Caco-2 (cell line): ENCODE results near the gene CALR. TPM values are rescaled to one million over a fixed set of nuclear protein-coding genes. Genes with fewer than 3 reads are reported as not detected.

ENCODE experiments used
- BruUV-seq: library from RNA; stranded (reverse); fragments of 400-500 nt; replicated peaks from 2 replicates; lab custom pipeline; 2021; lab: Mats Ljungman, UMichigan
- CTCF ChIA-PET: fragments of 300-600 bp; sonication (Branson Sonifier 250); formaldehyde crosslinking; loops from one replicate; lab custom pipeline; 2022; ENCODE audit warnings: antibody characterized with exemption; lab: Charles Lee
- POLR2A ChIA-PET: fragments of 300-600 bp; sonication (Branson Sonifier 250); formaldehyde crosslinking; loops from one replicate; lab custom pipeline; 2022; ENCODE audit warnings: antibody characterized with exemption; lab: Charles Lee
- DNase-seq, 2 experiments: peaks; one replicate each; pipeline versions ENCODE4 v3.0.0 to v3.0.0-alpha.2; 2020 to 2022
- H3K27me3 ChIP-seq: replicated peaks from 2 replicates; pipeline ENCODE4 v1.6.0; 2011; ENCODE audit warnings: low read length; ENCODE audit not compliant: control insufficient read depth, insufficient read depth
- H3K36me3 ChIP-seq: 2 replicates; pipeline ENCODE4 v1.5.1; 2011; ENCODE audit warnings: low read length; ENCODE audit not compliant: control insufficient read depth, insufficient read depth
- H3K4me1 ChIP-seq: fragments of 250-450 bp; sonication (Bioruptor Pico); 2 replicates; pipeline ENCODE4 v1.5.1; 2020; ENCODE audit warnings: mild to moderate bottlenecking
- H3K4me3 ChIP-seq: 2 replicates; pipeline ENCODE4 v1.5.1; 2011; ENCODE audit warnings: low read depth, mild to moderate bottlenecking, control low read depth, low read length
- H3K9me3 ChIP-seq: fragments of 250-450 bp; sonication (Bioruptor Pico); 2 replicates; pipeline ENCODE4 v1.5.1; 2020; ENCODE audit warnings: mild to moderate bottlenecking, moderate library complexity
- H3K27ac Mint-ChIP-seq: one replicate; pipeline ENCODE4 v1.8.0; 2022; ENCODE audit warnings: mixed read lengths; ENCODE audit not compliant: unreplicated experiment
- H3K27me3 Mint-ChIP-seq: one replicate; pipeline ENCODE4 v1.8.0; 2022; ENCODE audit warnings: mixed read lengths; ENCODE audit not compliant: insufficient read depth, unreplicated experiment
- H3K36me3 Mint-ChIP-seq: one replicate; pipeline ENCODE4 v1.8.0; 2022; ENCODE audit warnings: mild to moderate bottlenecking, mixed read lengths; ENCODE audit not compliant: insufficient read depth, unreplicated experiment
- H3K4me1 Mint-ChIP-seq: one replicate; pipeline ENCODE4 v1.8.0; 2022; ENCODE audit warnings: low read depth, mixed read lengths; ENCODE audit not compliant: unreplicated experiment
- H3K4me3 Mint-ChIP-seq: one replicate; pipeline ENCODE4 v1.8.0; 2022; ENCODE audit warnings: mild to moderate bottlenecking, moderate library complexity, mixed read lengths; ENCODE audit not compliant: unreplicated experiment
- H3K9me3 Mint-ChIP-seq: one replicate; pipeline ENCODE4 v1.8.0; 2022; ENCODE audit warnings: mixed read lengths; ENCODE audit not compliant: unreplicated experiment
- CTCF ChIP-seq, 2 experiments: fragments of 200-600 bp in 1 of 2; IDR thresholded peaks; 1 replicate in 1 of 2; 2 replicates in 1 of 2; pipeline versions ENCODE4 v1.5.1 to v1.8.0; 2011 to 2022; ENCODE audit warnings: antibody characterized with exemption in 1 of 2, control low read depth in 1 of 2, inconsistent platforms in 1 of 2, low read depth in 1 of 2, low read length in 1 of 2, mild to moderate bottlenecking in 1 of 2, moderate library complexity in 1 of 2; ENCODE audit not compliant: insufficient read depth in 1 of 2, severe bottlenecking in 1 of 2, unreplicated experiment in 1 of 2
- intact Hi-C: fragments of 100-400 bp; cut with micrococcal nuclease; formaldehyde crosslinking; loops from one replicate; pipeline ENCODE4 v1.10.0; 2022; ENCODE audit not compliant: unreplicated experiment
- total RNA-seq: library from RNA; stranded (reverse); gene quantifications from 2 replicates; pipeline ENCODE4 v1.2.3, GENCODE V29; 2022

Gene CALR
- total RNA-seq, 1 experiment from 2014 or later = 707 TPM

- Mint-ChIP-seq H3K9me3 (no peaks in the 10 kb centered on the region), H3K36me3 (no peaks in the 10 kb centered on the region), H3K27me3 (peaks cover 2% of the 10 kb centered on the region), H3K27ac (no peak overlapping the region), H3K4me1 (no peaks in the 10 kb centered on the region), H3K4me3 (no peak overlapping the region)
- POLR2A ChIA-PET = no interaction called here
- Histone ChIP-seq H3K4me1 (peaks cover 3% of the 10 kb centered on the region; the same call in 1 of the 2 replicates), H3K36me3 (no peaks in the 10 kb centered on the region), H3K9me3 (no peaks in the 10 kb centered on the region; the same call in 1 of the 2 replicates), H3K27me3 (no peaks in the 10 kb centered on the region), H3K4me3 (no peak overlapping the region)
- peak; percentile 56 to 87 for TF ChIP-seq CTCF (IDR thresholded peaks at IDR 0.05; ENCODE audit: insufficient read depth in 1 of 2, low read depth in 1 of 2, low read length in 1 of 2, severe bottlenecking in 1 of 2, unreplicated experiment in 1 of 2)
- no TSS peak for BruUV-seq
- intact Hi-C loops = loop anchor here (2.0 kb wide), 1 partner anchor 51 kb away; no protein-coding TSS in a partner anchor
- CTCF ChIA-PET = no interaction called here
- peak in 1 of 2 experiments; percentile 74 for DNase-seq
Observed at GRCh38 chr19:12983542-12984142, 45.2 kb downstream of the CALR start.

GRCh38 chr19:12984143-12984627 is 45.8 kb downstream of the CALR start:
- intact Hi-C loops = loop anchor here (2.0 kb wide), 1 partner anchor 51 kb away; no protein-coding TSS in a partner anchor
- POLR2A ChIA-PET = no interaction called here

GRCh38 chr19:12984683-12985048 is 46.3 kb downstream of the CALR start:
- H3K36me3 ChIP-seq = no peaks in the 10 kb centered on the region
- Mint-ChIP-seq H3K27me3 (peaks cover 2% of the 10 kb centered on the region), H3K27ac (no peak overlapping the region), H3K4me3 (no peak overlapping the region), H3K9me3 (no peaks in the 10 kb centered on the region), H3K36me3 (no peaks in the 10 kb centered on the region), H3K4me1 (no peaks in the 10 kb centered on the region)
- no peak for DNase-seq
- peaks cover 3% of the 10 kb centered on the region; the same call in 1 of the 2 replicates for H3K4me1 ChIP-seq
- no peak overlapping the region for H3K4me3 ChIP-seq
- no peak for TF ChIP-seq CTCF (IDR thresholded peaks at IDR 0.05; ENCODE audit: insufficient read depth in 1 of 2, low read depth in 1 of 2, low read length in 1 of 2, severe bottlenecking in 1 of 2, unreplicated experiment in 1 of 2)
- no peaks in the 10 kb centered on the region; the same call in 1 of the 2 replicates for H3K9me3 ChIP-seq
- ChIA-PET CTCF (interaction anchor here (1.0 to 1.6 kb wide), 2 partner anchors 49 to 77 kb away, joined by 3 to 5 read pairs; no protein-coding TSS in a partner anchor), POLR2A (no interaction called here)
- H3K27me3 ChIP-seq = no peaks in the 10 kb centered on the region
- intact Hi-C loops = loop anchor here (2.0 kb wide), 1 partner anchor 50 kb away; no protein-coding TSS in a partner anchor
- no TSS peak for BruUV-seq

More at GRCh38 chr19:12984143-12984627, 45.8 kb downstream of the CALR start:
- H3K27me3 Mint-ChIP-seq = peaks cover 2% of the 10 kb centered on the region
- no TSS peak for BruUV-seq
- H3K27me3 ChIP-seq = no peaks in the 10 kb centered on the region
- no peaks in the 10 kb centered on the region for H3K36me3 Mint-ChIP-seq
- no peak for DNase-seq
- no peaks in the 10 kb centered on the region for H3K4me1 Mint-ChIP-seq
- no peak overlapping the region for H3K27ac Mint-ChIP-seq
- H3K4me3 Mint-ChIP-seq = no peak overlapping the region
- H3K9me3 ChIP-seq = no peaks in the 10 kb centered on the region; the same call in 1 of the 2 replicates
- CTCF ChIA-PET = no interaction called here
- H3K9me3 Mint-ChIP-seq = no peaks in the 10 kb centered on the region
- no peak overlapping the region for H3K4me3 ChIP-seq
- TF ChIP-seq CTCF (IDR thresholded peaks at IDR 0.05; ENCODE audit: insufficient read depth in 1 of 2, low read depth in 1 of 2, low read length in 1 of 2, severe bottlenecking in 1 of 2, unreplicated experiment in 1 of 2) = no peak
- no peaks in the 10 kb centered on the region for H3K36me3 ChIP-seq
- H3K4me1 ChIP-seq = peaks cover 3% of the 10 kb centered on the region; the same call in 1 of the 2 replicates
